GM23338 (cell line): ENCODE data around the gene KRTDAP. TPM values are rescaled to one million over a fixed set of nuclear protein-coding genes. Genes with fewer than 3 reads are reported as not detected.

ENCODE experiments used
- ATAC-seq: fragments of 200-7000 bp; cut with Tn5 transposase; 3 replicates; pipeline ENCODE4 v1.9.1; 2020
- DNase-seq: peaks from one replicate; pipeline ENCODE4 v3.0.0-alpha.2; 2015; ENCODE audit warnings: low spot score
- H2AFZ ChIP-seq: fragments of 200-600 bp; sonication (generic); 2 replicates; pipeline ENCODE4 v1.8.0; 2016; ENCODE audit warnings: antibody characterized with exemption, mild to moderate bottlenecking, moderate library complexity
- H3F3A ChIP-seq: fragments of 200-600 bp; sonication (generic); replicated peaks from 2 replicates; pipeline ENCODE4 v1.8.0; 2017; ENCODE audit warnings: antibody characterized with exemption, mixed run types, low read depth
- H3K27ac ChIP-seq: fragments of 200-600 bp; sonication (generic); 2 replicates; pipeline ENCODE4 v1.6.1; 2016; ENCODE audit warnings: low read depth
- H3K27me3 ChIP-seq: fragments of 200-600 bp; sonication (generic); 2 replicates; pipeline ENCODE4 v1.8.0; 2016; ENCODE audit warnings: mild to moderate bottlenecking, mixed run types, moderate library complexity; ENCODE audit not compliant: insufficient read depth
- H3K36me3 ChIP-seq: fragments of 200-600 bp; sonication (generic); 2 replicates; pipeline ENCODE4 v1.8.0; 2016; ENCODE audit warnings: mild to moderate bottlenecking; ENCODE audit not compliant: insufficient read depth
- H3K4me1 ChIP-seq: fragments of 200-600 bp; sonication (generic); 2 replicates; pipeline ENCODE4 v1.8.0; 2016; ENCODE audit warnings: mild to moderate bottlenecking, moderate library complexity; ENCODE audit not compliant: insufficient read depth
- H3K4me2 ChIP-seq: fragments of 200-600 bp; sonication (generic); 2 replicates; pipeline ENCODE4 v1.7.1; 2017; ENCODE audit warnings: mixed run types
- H3K4me3 ChIP-seq: fragments of 200-600 bp; sonication (generic); 2 replicates; pipeline ENCODE4 v1.6.1; 2016; ENCODE audit warnings: mixed run types
- H3K79me2 ChIP-seq: fragments of 200-600 bp; sonication (generic); replicated peaks from 2 replicates; pipeline ENCODE4 v1.8.0; 2017; ENCODE audit warnings: mild to moderate bottlenecking; ENCODE audit not compliant: insufficient read depth
- H3K9me2 ChIP-seq: fragments of 200-600 bp; sonication (generic); 2 replicates; pipeline ENCODE4 v1.8.0; 2017; ENCODE audit not compliant: insufficient read depth
- H4K20me1 ChIP-seq: fragments of 200-600 bp; sonication (generic); replicated peaks from 2 replicates; pipeline ENCODE4 v1.8.0; 2017; ENCODE audit warnings: mild to moderate bottlenecking; ENCODE audit not compliant: insufficient read depth
- H3K27ac Mint-ChIP-seq: 2 replicates; pipeline ENCODE4 v1.8.0; 2020; ENCODE audit warnings: inconsistent platforms, mild to moderate bottlenecking, moderate library complexity, mixed read lengths
- H3K27me3 Mint-ChIP-seq: 3 replicates; pipeline ENCODE4 v1.8.0; 2022; ENCODE audit warnings: low read depth, mild to moderate bottlenecking, moderate library complexity, mixed read lengths, inconsistent platforms; ENCODE audit not compliant: insufficient read depth, poor library complexity
- H3K36me3 Mint-ChIP-seq: 3 replicates; pipeline ENCODE4 v1.8.0; 2021; ENCODE audit warnings: low read depth, mild to moderate bottlenecking, inconsistent platforms, moderate library complexity, mixed read lengths
- H3K4me1 Mint-ChIP-seq: 3 replicates; pipeline ENCODE4 v1.8.0; 2020; ENCODE audit warnings: mild to moderate bottlenecking, inconsistent platforms, mixed read lengths
- H3K4me3 Mint-ChIP-seq: 3 replicates; pipeline ENCODE4 v1.8.0; 2021; ENCODE audit warnings: moderate library complexity, mild to moderate bottlenecking, inconsistent platforms, mixed read lengths
- H3K9me3 Mint-ChIP-seq: 3 replicates; pipeline ENCODE4 v1.8.0; 2020; ENCODE audit warnings: moderate library complexity, mild to moderate bottlenecking, inconsistent platforms, mixed read lengths
- CREB1 ChIP-seq: fragments of 250-450 bp; sonication (Bioruptor Pico); IDR thresholded peaks from 2 replicates; pipeline ENCODE4 v1.5.0; 2020; ENCODE audit warnings: low read depth, mild to moderate bottlenecking, moderate library complexity
- CTCF ChIP-seq, 2 experiments: fragments of 200-600 bp in 1 of 2; sonication (generic) in 1 of 2; conservative IDR thresholded peaks; 2 replicates each; pipeline versions ENCODE4 v1.5.1 to v1.6.1; 2016 to 2017; ENCODE audit warnings: antibody characterized with exemption in 2 of 2, low read depth in 2 of 2, mild to moderate bottlenecking in 2 of 2, moderate library complexity in 1 of 2
- EZH2 ChIP-seq: fragments of 200-600 bp; sonication (generic); IDR thresholded peaks from one replicate; pipeline ENCODE4 v1.8.0; 2017; ENCODE audit warnings: antibody characterized with exemption, mild to moderate bottlenecking, low read depth; ENCODE audit not compliant: unreplicated experiment
- EZH2phosphoT487 ChIP-seq: fragments of 200-600 bp; sonication (generic); IDR thresholded peaks from one replicate; pipeline ENCODE4 v1.8.1; 2018; ENCODE audit warnings: antibody characterized with exemption; ENCODE audit not compliant: unreplicated experiment
- POLR2AphosphoS5 ChIP-seq: IDR thresholded peaks from 2 replicates; pipeline ENCODE4 v1.6.1; 2016; ENCODE audit warnings: antibody characterized with exemption, low read depth
- REST ChIP-seq: IDR thresholded peaks from one replicate; pipeline ENCODE4 v1.6.1; 2018; ENCODE audit warnings: antibody characterized with exemption; ENCODE audit not compliant: unreplicated experiment
- STAT1 ChIP-seq: IDR thresholded peaks from one replicate; pipeline ENCODE4 v1.6.1; 2016; ENCODE audit warnings: antibody characterized with exemption; ENCODE audit not compliant: unreplicated experiment
- ZNF114 ChIP-seq: fragments of 250-450 bp; sonication (Bioruptor Pico); IDR thresholded peaks from 2 replicates; pipeline ENCODE4 v1.5.0; 2020; ENCODE audit warnings: mild to moderate bottlenecking, moderate library complexity
- ZNF331 ChIP-seq: fragments of 250-450 bp; sonication (Bioruptor Pico); IDR thresholded peaks from 2 replicates; pipeline ENCODE4 v1.5.0; 2020; ENCODE audit warnings: low read depth, mild to moderate bottlenecking, moderate library complexity
- polyA plus RNA-seq: library from polyadenylated mRNA; unstranded; fragments of >200 nt; fragmentation: Nextera tagmentation; extraction: Ambion mirVana; gene quantifications from 2 replicates; pipeline ENCODE4 v1.2.1, GENCODE V29; 2016
- total RNA-seq: library from RNA; depleted of rRNA; stranded (reverse); fragments of >200 nt; shearing (Covaris generic); gene quantifications from 2 replicates; pipeline ENCODE4 v1.2.3, GENCODE V29; 2014

Gene KRTDAP
- total and polyA plus RNA-seq, 2 experiments from 2014 or later: 2.7 TPM; not detected in 1

- no peaks in the 10 kb centered on the region for H3K4me1 ChIP-seq
- Mint-ChIP-seq H3K36me3 (peaks cover 71% of the 10 kb centered on the region), H3K4me1 (peaks cover 27% of the 10 kb centered on the region), H3K27me3 (peaks cover 22% of the 10 kb centered on the region), H3K4me3 (no peak overlapping the region), H3K27ac (no peak overlapping the region), H3K9me3 (no peaks in the 10 kb centered on the region)
- TF ChIP-seq CTCF (conservative IDR thresholded peaks at IDR 0.05; ENCODE audit: low read depth in 2 of 2): no peak
- TF ChIP-seq STAT1: no peak
- no peak for TF ChIP-seq CREB1 (CRISPR knock-in tag)
- no peak for TF ChIP-seq REST
- TF ChIP-seq EZH2: no peak
- no peak overlapping the region for H3K27ac ChIP-seq
- ATAC-seq (no peak), DNase-seq (no peak)
- H3K36me3 ChIP-seq: peaks cover 10% of the 10 kb centered on the region
- peaks cover 5% of the 10 kb centered on the region for H4K20me1 ChIP-seq
- peaks cover 11% of the 10 kb centered on the region; the same call in 1 of the 2 replicates for H3F3A ChIP-seq
- H3K4me3 ChIP-seq: no peak overlapping the region
- H3K27me3 ChIP-seq: no peaks in the 10 kb centered on the region
- H3K4me2 ChIP-seq: no peak overlapping the region
- H3K9me2 ChIP-seq: no peaks in the 10 kb centered on the region
- H3K79me2 ChIP-seq: no peaks in the 10 kb centered on the region
- H2AFZ ChIP-seq: no peak overlapping the region
These were observed 8.8 kb upstream of the KRTDAP start for GRCh38 chr19:35498984-35499527.

GRCh38 chr19:35498220-35498619 lies 8.0 kb upstream of the KRTDAP start:
- H4K20me1 ChIP-seq: no peaks in the 10 kb centered on the region; the same call in 1 of the 2 replicates
- Mint-ChIP-seq H3K27me3 (peaks cover 17% of the 10 kb centered on the region), H3K27ac (no peak overlapping the region), H3K4me3 (no peak overlapping the region; the same call in 2 of the 3 replicates), H3K36me3 (peaks cover 66% of the 10 kb centered on the region), H3K9me3 (no peaks in the 10 kb centered on the region), H3K4me1 (peaks cover 27% of the 10 kb centered on the region)
- no peak overlapping the region for H3K4me3 ChIP-seq
- no peaks in the 10 kb centered on the region for H3K9me2 ChIP-seq
- no peak for ATAC-seq
- no peak overlapping the region for H3K27ac ChIP-seq
- peaks cover 8% of the 10 kb centered on the region for H3K36me3 ChIP-seq
- TF ChIP-seq ZNF114 (CRISPR knock-in tag) (no peak), EZH2phosphoT487 (no peak), REST (no peak), POLR2AphosphoS5 (no peak), ZNF331 (no peak), CTCF (conservative IDR thresholded peaks at IDR 0.05; ENCODE audit: low read depth in 2 of 2) (no peak), STAT1 (no peak)
- H3F3A ChIP-seq: peaks cover 11% of the 10 kb centered on the region; the same call in 1 of the 2 replicates
- no peaks in the 10 kb centered on the region for H3K27me3 ChIP-seq
- no peak overlapping the region for H3K4me2 ChIP-seq
- H2AFZ ChIP-seq: no peak overlapping the region
- no peaks in the 10 kb centered on the region for H3K4me1 ChIP-seq
- no peaks in the 10 kb centered on the region for H3K79me2 ChIP-seq
- DNase-seq: no peak
